Panc1 (cell line): ENCODE data around the gene DIDO1.

ENCODE experiments used
- POLR2AphosphoS5 ChIP-seq: IDR thresholded peaks from 2 replicates; pipeline ENCODE4 v1.6.1; 2012; ENCODE audit warnings: mild to moderate bottlenecking, low read depth, low read length, moderate library complexity
- SIN3A ChIP-seq: IDR thresholded peaks from 2 replicates; pipeline ENCODE4 v1.6.1; 2012; ENCODE audit warnings: low read depth, mild to moderate bottlenecking, low read length, moderate library complexity, borderline replicate concordance; ENCODE audit not compliant: insufficient read depth
- TCF7L2 ChIP-seq: IDR thresholded peaks from 2 replicates; pipeline ENCODE4 v1.6.1; 2011; ENCODE audit warnings: mild to moderate bottlenecking, low read depth, low read length, inconsistent platforms
- TF ChIP-seq, protein P1 (sequence below): fragments of 450-650 bp; IDR thresholded peaks from 2 replicates; pipeline ENCODE4 v1.5.1; 2017; ENCODE audit warnings: mild to moderate bottlenecking
- TF ChIP-seq, protein P2 (sequence below), 2 experiments: IDR thresholded peaks; 2 replicates each; pipeline ENCODE4 v1.6.1; 2011 to 2012; ENCODE audit warnings: low read depth in 2 of 2, control low read depth in 1 of 2, low read length in 1 of 2, mild to moderate bottlenecking in 1 of 2, moderate library complexity in 1 of 2; ENCODE audit not compliant: insufficient read depth in 1 of 2

- TF ChIP-seq, protein P1, sequence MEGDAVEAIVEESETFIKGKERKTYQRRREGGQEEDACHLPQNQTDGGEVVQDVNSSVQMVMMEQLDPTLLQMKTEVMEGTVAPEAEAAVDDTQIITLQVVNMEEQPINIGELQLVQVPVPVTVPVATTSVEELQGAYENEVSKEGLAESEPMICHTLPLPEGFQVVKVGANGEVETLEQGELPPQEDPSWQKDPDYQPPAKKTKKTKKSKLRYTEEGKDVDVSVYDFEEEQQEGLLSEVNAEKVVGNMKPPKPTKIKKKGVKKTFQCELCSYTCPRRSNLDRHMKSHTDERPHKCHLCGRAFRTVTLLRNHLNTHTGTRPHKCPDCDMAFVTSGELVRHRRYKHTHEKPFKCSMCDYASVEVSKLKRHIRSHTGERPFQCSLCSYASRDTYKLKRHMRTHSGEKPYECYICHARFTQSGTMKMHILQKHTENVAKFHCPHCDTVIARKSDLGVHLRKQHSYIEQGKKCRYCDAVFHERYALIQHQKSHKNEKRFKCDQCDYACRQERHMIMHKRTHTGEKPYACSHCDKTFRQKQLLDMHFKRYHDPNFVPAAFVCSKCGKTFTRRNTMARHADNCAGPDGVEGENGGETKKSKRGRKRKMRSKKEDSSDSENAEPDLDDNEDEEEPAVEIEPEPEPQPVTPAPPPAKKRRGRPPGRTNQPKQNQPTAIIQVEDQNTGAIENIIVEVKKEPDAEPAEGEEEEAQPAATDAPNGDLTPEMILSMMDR = no peak
- no peak for TF ChIP-seq TCF7L2
- no peak for TF ChIP-seq SIN3A
- TF ChIP-seq POLR2AphosphoS5 = no peak
- TF ChIP-seq, protein P2, sequence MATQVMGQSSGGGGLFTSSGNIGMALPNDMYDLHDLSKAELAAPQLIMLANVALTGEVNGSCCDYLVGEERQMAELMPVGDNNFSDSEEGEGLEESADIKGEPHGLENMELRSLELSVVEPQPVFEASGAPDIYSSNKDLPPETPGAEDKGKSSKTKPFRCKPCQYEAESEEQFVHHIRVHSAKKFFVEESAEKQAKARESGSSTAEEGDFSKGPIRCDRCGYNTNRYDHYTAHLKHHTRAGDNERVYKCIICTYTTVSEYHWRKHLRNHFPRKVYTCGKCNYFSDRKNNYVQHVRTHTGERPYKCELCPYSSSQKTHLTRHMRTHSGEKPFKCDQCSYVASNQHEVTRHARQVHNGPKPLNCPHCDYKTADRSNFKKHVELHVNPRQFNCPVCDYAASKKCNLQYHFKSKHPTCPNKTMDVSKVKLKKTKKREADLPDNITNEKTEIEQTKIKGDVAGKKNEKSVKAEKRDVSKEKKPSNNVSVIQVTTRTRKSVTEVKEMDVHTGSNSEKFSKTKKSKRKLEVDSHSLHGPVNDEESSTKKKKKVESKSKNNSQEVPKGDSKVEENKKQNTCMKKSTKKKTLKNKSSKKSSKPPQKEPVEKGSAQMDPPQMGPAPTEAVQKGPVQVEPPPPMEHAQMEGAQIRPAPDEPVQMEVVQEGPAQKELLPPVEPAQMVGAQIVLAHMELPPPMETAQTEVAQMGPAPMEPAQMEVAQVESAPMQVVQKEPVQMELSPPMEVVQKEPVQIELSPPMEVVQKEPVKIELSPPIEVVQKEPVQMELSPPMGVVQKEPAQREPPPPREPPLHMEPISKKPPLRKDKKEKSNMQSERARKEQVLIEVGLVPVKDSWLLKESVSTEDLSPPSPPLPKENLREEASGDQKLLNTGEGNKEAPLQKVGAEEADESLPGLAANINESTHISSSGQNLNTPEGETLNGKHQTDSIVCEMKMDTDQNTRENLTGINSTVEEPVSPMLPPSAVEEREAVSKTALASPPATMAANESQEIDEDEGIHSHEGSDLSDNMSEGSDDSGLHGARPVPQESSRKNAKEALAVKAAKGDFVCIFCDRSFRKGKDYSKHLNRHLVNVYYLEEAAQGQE (IDR thresholded peaks at IDR 0.05; ENCODE audit: insufficient read depth in 1 of 2, low read depth in 2 of 2, low read length in 1 of 2) = no peak
Measured at GRCh38 chr20:62880147-62880934, 46.0 kb downstream of the DIDO1 start.
